ENCODE data around the gene WWOX. TPM values are rescaled to one million over a fixed set of nuclear protein-coding genes. Genes with fewer than 3 reads are reported as not detected.

WWOX gene
- total RNA-seq, 1 experiment from 2014 or later = 79.9 TPM

- Histone ChIP-seq H3K4me3 (ENCODE audit: low read depth, low read length, poor library complexity, severe bottlenecking) (no peak overlapping the region), H3K36me3 (ENCODE audit: insufficient read depth, low read length, poor library complexity, severe bottlenecking) (no peaks in the 10 kb centered on the region), H3K27ac (ENCODE audit: low read depth, low read length, poor library complexity, severe bottlenecking) (no peak overlapping the region), H3K4me1 (ENCODE audit: insufficient read depth, low read length, poor library complexity, severe bottlenecking) (peaks cover 5% of the 10 kb centered on the region), H3K27me3 (replicated peaks; ENCODE audit: insufficient read depth, low read depth, low read length, poor library complexity) (no peaks in the 10 kb centered on the region), H3K9me3 (ENCODE audit: low read depth, low read length, poor library complexity, severe bottlenecking) (no peaks in the 10 kb centered on the region)
- intact Hi-C loops (cut with micrococcal nuclease; ENCODE audit: unreplicated experiment) = no loop called here
- POLR2A ChIA-PET (ENCODE audit: low non-redundant PET) = no interaction called here
- CTCF ChIA-PET = no interaction called here
- DNase-seq (ENCODE audit: low spot score) = no peak
- BruUV-seq (replicated peaks) = no TSS peak
- TF ChIP-seq EZH2 (IDR thresholded peaks at IDR 0.05; ENCODE audit: borderline replicate concordance, low read depth, low read length, poor library complexity, severe bottlenecking) (no peak), CTCF (conservative IDR thresholded peaks at IDR 0.05; ENCODE audit: low read depth, low read length) (no peak)
Measured at GRCh38 chr16:78081341-78081740, 18.1 kb upstream of the WWOX start.

- no peaks in the 10 kb centered on the region for H3K36me3 ChIP-seq (ENCODE audit: insufficient read depth, low read length, poor library complexity, severe bottlenecking)
- intact Hi-C loops (cut with micrococcal nuclease; ENCODE audit: unreplicated experiment) = loop anchor here (10.0 kb wide), 1 partner anchor 497 kb away; no protein-coding TSS in a partner anchor
- POLR2A ChIA-PET (ENCODE audit: low non-redundant PET) = no interaction called here
- no peaks in the 10 kb centered on the region for H3K4me1 ChIP-seq (ENCODE audit: insufficient read depth, low read length, poor library complexity, severe bottlenecking)
- peaks cover 4% of the 10 kb centered on the region for H3K9me3 ChIP-seq (ENCODE audit: low read depth, low read length, poor library complexity, severe bottlenecking)
- no peak overlapping the region for H3K27ac ChIP-seq (ENCODE audit: low read depth, low read length, poor library complexity, severe bottlenecking)
- H3K27me3 ChIP-seq (replicated peaks; ENCODE audit: insufficient read depth, low read depth, low read length, poor library complexity) = no peaks in the 10 kb centered on the region
- no peak for DNase-seq (ENCODE audit: low spot score)
- no peak for TF ChIP-seq CTCF (conservative IDR thresholded peaks at IDR 0.05; ENCODE audit: low read depth, low read length)
- no peak for TF ChIP-seq EZH2 (IDR thresholded peaks at IDR 0.05; ENCODE audit: borderline replicate concordance, low read depth, low read length, poor library complexity, severe bottlenecking)
- BruUV-seq (replicated peaks) = no TSS peak
- CTCF ChIA-PET = no interaction called here
- H3K4me3 ChIP-seq (ENCODE audit: low read depth, low read length, poor library complexity, severe bottlenecking) = no peak overlapping the region
Measured at GRCh38 chr16:78091419-78091818, 8.0 kb upstream of the WWOX start.

- ChIA-PET CTCF (no interaction called here), POLR2A (ENCODE audit: low non-redundant PET) (no interaction called here)
- Histone ChIP-seq H3K4me1 (ENCODE audit: insufficient read depth, low read length, poor library complexity, severe bottlenecking) (peaks cover 9% of the 10 kb centered on the region), H3K27me3 (replicated peaks; ENCODE audit: insufficient read depth, low read depth, low read length, poor library complexity) (no peaks in the 10 kb centered on the region), H3K36me3 (ENCODE audit: insufficient read depth, low read length, poor library complexity, severe bottlenecking) (no peaks in the 10 kb centered on the region), H3K4me3 (ENCODE audit: low read depth, low read length, poor library complexity, severe bottlenecking) (no peak overlapping the region), H3K27ac (ENCODE audit: low read depth, low read length, poor library complexity, severe bottlenecking) (no peak overlapping the region), H3K9me3 (ENCODE audit: low read depth, low read length, poor library complexity, severe bottlenecking) (peaks cover 4% of the 10 kb centered on the region)
- DNase-seq (ENCODE audit: low spot score) = no peak
- TF ChIP-seq EZH2 (IDR thresholded peaks at IDR 0.05; ENCODE audit: borderline replicate concordance, low read depth, low read length, poor library complexity, severe bottlenecking) (no peak), CTCF (conservative IDR thresholded peaks at IDR 0.05; ENCODE audit: low read depth, low read length) (no peak)
- intact Hi-C loops (cut with micrococcal nuclease; ENCODE audit: unreplicated experiment) = loop anchor here (10.0 kb wide), 1 partner anchor 498 kb away; no protein-coding TSS in a partner anchor
- BruUV-seq (replicated peaks) = no TSS peak
Measured at GRCh38 chr16:78092758-78093157, 6.7 kb upstream of the WWOX start.

Measured in A673 (cell line).